Islet of Langerhans (tissue), 1 donor: Measurements from ENCODE around the gene AEBP1.

Source experiments
- FAIRE-seq: peaks from one replicate; lab custom pipeline; 2011; peaks lifted over from hg19 to GRCh38; lab: Jason Lieb, UNC

AEBP1 gene

GRCh38 chr7:44103923-44104859, at the start of gene AEBP1:
Gene AEBP1 (plus strand): TSS chr7:44104345. CDS start chr7:44104666, 321 bp downstream.
- FAIRE-seq: no peak

DNA sequence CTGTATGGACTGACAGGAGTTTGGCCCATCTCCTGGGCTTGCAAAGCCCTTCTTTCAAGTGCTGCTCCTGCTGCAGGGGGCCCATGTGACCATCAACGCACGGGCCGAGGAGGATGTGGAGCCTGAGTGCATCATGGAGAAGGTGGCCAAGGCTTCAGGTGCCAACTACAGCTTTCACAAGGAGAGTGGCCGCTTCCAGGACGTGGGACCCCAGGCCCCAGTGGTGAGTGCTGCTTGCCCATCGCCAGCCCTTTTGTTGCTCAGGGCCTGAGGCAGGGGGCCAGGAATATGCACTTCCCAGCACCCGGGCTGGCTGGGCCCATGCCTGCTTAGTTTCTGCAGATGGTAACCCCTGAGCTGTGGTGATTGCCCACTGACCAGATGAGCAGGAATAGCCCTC, 47.5 kb upstream of the AEBP1 start:
- no peak for FAIRE-seq

- no peak for FAIRE-seq
Measured at GRCh38 chr7:44057181-44057848, 46.8 kb upstream of the AEBP1 start.

DNA sequence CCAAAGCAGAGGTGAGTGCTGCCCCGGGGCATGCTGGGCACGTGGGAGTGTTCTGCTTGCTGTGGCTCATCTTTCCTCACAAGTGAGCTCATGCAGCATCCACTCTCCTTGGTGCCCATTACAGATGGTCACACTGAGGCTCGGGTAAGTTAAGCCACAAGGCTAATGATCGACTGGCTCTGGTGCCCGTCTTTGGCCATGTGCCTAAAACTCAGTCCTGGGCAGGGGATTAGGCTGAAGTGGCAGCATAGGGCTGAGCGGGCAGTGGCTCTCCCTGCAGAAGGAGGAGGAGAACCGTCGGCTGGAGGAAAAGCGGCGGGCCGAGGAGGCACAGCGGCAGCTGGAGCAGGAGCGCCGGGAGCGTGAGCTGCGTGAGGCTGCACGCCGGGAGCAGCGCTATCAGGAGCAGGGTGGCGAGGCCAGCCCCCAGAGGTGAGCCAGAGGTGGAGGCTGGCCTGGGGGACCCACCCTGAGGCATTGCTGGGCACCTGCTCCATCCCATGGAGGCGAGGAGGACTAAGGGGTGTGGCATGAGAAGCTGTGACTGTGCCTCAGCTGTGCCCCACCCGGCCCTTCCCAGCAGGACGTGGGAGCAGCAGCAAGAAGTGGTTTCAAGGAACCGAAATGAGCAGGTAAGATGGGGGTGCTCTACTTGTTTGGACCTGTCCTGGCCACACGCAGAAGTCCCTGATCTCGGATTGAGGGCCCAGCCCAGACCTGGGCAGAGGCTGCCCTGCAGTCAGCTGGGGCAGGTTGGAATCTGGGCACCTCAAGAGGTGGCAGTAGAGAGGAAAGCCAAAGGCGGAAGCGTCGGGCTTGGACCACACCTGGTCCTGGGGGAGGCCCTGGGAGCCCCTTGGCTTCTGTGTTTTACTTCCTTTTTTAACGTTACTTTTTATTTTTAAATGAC, 46.0 kb upstream of the AEBP1 start:
- no peak for FAIRE-seq

GRCh38 chr7:44058759-44059218, 45.4 kb upstream of the AEBP1 start:
- no peak for FAIRE-seq

DNA sequence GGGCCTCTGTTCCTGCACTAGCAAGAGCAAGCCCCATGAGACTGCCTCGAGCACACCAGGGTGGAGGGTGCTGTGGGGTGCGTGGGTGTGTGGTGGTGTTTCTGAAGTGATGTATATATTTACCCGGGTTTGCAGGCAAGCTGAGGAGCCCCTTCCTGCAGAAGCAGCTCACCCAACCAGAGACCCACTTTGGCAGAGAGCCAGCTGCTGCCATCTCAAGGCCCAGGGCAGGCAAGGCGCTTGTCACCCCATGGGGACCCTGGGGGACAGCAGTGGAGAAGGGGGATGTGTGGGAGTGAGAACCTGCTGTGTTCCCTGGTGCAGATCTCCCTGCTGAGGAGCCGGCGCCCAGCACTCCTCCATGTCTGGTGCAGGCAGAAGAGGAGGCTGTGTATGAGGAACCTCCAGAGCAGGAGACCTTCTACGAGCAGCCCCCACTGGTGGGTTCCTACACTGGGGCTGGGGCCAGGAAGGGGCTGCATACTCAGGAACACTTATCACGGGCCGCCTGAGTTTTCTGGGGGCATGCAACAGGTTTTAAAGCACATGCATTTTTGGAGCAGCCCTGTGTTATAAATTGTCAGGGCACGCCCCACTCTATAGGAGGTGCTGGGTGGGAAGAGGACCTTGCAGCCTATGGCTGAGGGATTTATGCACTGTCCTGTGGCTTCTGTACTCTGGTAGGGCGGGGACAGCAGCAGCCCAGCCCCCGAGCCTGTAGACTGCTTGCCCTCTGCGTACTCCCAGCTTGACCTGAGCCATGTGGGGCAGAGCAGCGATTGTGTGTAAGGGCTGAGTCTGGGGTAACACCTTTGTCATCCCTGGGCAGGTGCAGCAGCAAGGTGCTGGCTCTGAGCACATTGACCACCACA, 44.7 kb upstream of the AEBP1 start:
- no peak for FAIRE-seq

- FAIRE-seq: no peak
Measured at GRCh38 chr7:44060091-44060947, 43.8 kb upstream of the AEBP1 start.

- FAIRE-seq: no peak
Measured at GRCh38 chr7:44060948-44061644, 43.0 kb upstream of the AEBP1 start.

GRCh38 chr7:44061645-44062179, 42.4 kb upstream of the AEBP1 start:
- no peak for FAIRE-seq

GRCh38 chr7:44062180-44062902, 41.8 kb upstream of the AEBP1 start:
- FAIRE-seq: no peak

- no peak for FAIRE-seq
Measured at GRCh38 chr7:44062903-44063295, 41.2 kb upstream of the AEBP1 start.

DNA sequence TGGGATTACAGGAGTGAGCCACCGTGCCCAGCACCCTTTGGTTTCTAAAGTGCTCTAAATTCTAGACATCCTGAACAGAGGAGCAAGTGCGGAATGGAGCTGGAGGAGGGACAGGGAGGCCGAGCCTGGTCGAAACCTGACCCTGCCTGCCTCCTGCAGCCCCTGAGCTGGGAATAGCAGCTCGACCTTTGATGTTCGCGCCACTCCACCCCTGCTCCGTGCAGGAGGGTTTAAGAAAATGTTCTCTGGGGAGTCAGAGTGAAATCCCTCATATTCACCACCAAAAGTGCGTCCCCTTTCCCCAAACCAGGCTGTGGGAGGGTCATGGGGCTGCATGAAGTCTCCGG, 40.6 kb upstream of the AEBP1 start:
- FAIRE-seq: no peak

DNA sequence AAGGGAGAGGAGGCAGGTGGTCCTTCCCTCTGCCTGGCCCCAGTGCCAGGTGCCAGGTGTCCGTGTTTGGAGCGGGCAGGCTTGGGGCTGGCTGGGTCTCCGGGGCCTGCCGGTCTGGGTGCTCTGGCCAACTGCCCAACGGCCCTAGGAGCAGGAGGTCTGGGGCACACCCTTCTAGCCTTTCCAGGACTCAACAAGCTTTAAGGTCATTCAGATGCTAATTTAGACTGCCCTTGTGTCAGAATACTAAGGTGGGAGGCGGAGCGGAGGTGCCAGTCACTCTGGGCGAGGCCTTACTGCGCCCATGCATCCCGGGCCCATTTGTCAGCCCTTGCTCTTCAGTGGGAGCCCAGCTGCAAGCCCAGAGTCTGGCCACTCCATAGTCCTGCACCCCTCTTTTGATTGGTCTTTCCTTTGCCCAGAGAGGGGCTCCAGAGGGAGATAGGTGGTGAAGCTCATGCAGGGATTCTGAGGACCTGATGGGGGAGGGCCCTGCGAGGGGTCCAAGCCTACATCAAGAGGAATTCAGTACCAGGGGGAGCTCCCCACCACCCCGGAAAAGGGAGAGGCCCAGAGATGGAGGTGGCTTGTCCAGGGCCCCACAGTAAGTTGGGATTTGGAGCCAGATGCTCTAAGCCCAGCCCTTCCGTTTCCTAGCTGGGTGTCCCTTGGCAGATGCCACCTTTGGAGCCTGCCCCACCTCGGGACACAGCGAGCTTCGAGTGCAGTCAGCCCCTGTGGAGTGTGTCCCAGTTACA, 40.1 kb upstream of the AEBP1 start:
- no peak for FAIRE-seq

DNA sequence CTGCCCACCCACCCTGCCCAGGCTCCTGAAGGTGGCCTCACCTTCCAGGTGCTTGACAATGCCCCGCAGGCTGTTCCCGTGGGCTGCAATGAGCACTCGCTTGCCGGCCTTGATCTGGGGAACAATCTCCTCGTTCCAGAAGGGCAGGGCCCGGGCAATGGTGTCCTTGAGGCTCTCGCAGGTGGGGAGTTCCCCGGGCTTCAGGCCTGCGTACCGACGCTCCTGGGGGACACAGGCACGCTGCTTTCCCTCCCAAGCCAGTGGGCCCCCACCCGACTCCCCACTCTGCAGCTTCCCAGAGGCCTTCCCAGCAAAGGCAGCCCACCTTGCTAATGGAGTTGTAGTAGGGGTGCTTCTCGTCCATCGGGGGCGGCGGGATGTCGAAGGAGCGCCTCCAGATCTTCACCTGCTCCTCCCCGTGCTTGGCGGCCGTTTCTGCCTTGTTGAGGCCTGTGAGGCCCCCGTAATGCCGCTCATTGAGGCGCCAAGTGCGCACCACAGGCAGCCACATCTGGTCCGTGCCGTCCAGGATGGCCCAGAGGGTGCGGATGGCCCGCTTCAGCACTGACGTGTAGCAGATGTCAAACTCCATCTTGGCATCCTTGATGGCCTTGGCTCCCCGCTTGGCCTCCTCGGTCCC, 39.2 kb upstream of the AEBP1 start:
- FAIRE-seq: no peak

- FAIRE-seq: no peak
Measured at GRCh38 chr7:44065431-44066110, 38.6 kb upstream of the AEBP1 start, which contains the start of gene PGAM2. Gene PGAM2 (minus strand): TSS chr7:44065567. CDS start chr7:44065529, 38 bp downstream.

- no peak for FAIRE-seq
Measured at GRCh38 chr7:44066111-44066460, 38.1 kb upstream of the AEBP1 start.

- no peak for FAIRE-seq
Measured at GRCh38 chr7:44066494-44067063, 37.6 kb upstream of the AEBP1 start.
